ENCODE data around the gene DOC2B. TPM values are rescaled to one million over a fixed set of nuclear protein-coding genes. Genes with fewer than 3 reads are reported as not detected.

The DOC2B gene
- total RNA-seq, 1 experiment from 2014 or later, result not detected

DNA sequence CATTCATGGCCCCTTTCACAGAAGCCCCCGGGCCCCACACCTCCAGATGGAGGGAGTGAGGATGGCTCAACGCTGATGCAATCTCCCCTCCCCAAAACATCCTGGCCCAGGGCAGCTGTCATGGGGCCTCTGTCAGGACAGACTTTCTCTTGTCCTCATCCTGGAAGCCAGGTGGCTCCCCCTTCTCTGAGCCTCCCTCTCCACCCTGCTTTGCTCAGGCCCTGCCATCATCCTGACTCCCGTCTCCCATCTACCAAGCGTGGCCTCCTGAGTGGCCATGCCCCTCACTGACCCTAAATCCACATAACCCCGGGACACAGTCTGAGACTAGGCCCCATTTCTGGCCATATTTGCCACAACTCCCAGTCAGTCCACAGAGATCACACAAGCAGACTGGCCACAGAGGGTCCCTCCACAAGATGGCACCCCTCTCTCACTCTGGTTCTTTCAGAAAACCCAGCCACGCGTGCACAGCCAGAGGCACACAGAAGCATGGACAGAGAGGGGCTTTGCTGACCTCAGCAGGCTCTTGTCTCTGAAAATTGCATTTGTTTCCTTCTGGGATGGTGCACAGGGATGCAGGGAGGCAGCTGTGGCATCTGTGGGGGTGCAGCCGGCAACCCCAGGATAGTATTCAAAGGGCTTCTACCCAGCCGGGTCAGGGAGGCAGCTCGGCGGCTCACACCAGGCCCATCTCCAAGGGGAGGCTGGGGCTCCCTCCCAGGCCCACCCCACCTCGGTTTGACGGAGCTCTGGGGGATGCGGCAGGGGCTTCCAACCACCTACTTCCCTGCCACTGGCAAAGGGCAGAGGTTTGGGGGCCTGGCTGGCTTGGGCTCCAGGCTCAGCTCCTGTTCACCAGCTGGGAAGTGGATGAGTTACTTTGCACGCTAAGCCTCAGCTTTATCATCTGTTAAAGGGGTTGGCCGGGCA, 16.9 kb downstream of the DOC2B start:
- H3K4me3 ChIP-seq (ENCODE audit: low read depth, low read length), result no peak overlapping the region
- TF ChIP-seq, protein P1, sequence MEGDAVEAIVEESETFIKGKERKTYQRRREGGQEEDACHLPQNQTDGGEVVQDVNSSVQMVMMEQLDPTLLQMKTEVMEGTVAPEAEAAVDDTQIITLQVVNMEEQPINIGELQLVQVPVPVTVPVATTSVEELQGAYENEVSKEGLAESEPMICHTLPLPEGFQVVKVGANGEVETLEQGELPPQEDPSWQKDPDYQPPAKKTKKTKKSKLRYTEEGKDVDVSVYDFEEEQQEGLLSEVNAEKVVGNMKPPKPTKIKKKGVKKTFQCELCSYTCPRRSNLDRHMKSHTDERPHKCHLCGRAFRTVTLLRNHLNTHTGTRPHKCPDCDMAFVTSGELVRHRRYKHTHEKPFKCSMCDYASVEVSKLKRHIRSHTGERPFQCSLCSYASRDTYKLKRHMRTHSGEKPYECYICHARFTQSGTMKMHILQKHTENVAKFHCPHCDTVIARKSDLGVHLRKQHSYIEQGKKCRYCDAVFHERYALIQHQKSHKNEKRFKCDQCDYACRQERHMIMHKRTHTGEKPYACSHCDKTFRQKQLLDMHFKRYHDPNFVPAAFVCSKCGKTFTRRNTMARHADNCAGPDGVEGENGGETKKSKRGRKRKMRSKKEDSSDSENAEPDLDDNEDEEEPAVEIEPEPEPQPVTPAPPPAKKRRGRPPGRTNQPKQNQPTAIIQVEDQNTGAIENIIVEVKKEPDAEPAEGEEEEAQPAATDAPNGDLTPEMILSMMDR (IDR thresholded peaks at IDR 0.05; ENCODE audit: insufficient read depth in 1 of 2, low read depth in 1 of 2, low read length in 1 of 2, severe bottlenecking in 1 of 2, unreplicated experiment in 1 of 2), result peak; percentile 32 to 67
- CTCF ChIA-PET, result interaction anchor here (0.5 kb wide), 1 partner anchor 783 kb away, joined by 7 read pairs; no protein-coding TSS in a partner anchor
- intact Hi-C loops (cut with micrococcal nuclease; ENCODE audit: unreplicated experiment), result no loop called here
- POLR2A ChIA-PET, result no interaction called here
- no peaks in the 10 kb centered on the region for H3K27me3 ChIP-seq (replicated peaks; ENCODE audit: control insufficient read depth, insufficient read depth, low read length)
- H3K36me3 ChIP-seq (ENCODE audit: control insufficient read depth, insufficient read depth, low read length), result no peaks in the 10 kb centered on the region
- Mint-ChIP-seq H3K4me3 (ENCODE audit: unreplicated experiment) (no peak overlapping the region), H3K36me3 (ENCODE audit: insufficient read depth, unreplicated experiment) (no peaks in the 10 kb centered on the region), H3K27me3 (ENCODE audit: insufficient read depth, unreplicated experiment) (peaks cover 9% of the 10 kb centered on the region), H3K9me3 (ENCODE audit: unreplicated experiment) (no peaks in the 10 kb centered on the region), H3K4me1 (ENCODE audit: low read depth, unreplicated experiment) (no peaks in the 10 kb centered on the region), H3K27ac (ENCODE audit: unreplicated experiment) (peak overlapping the region; percentile 10)
- peak; percentile 58 to 65 for DNase-seq
- no peaks in the 10 kb centered on the region for H3K9me3 ChIP-seq
- BruUV-seq (replicated peaks), result no TSS peak
- no peaks in the 10 kb centered on the region for H3K4me1 ChIP-seq

DNA sequence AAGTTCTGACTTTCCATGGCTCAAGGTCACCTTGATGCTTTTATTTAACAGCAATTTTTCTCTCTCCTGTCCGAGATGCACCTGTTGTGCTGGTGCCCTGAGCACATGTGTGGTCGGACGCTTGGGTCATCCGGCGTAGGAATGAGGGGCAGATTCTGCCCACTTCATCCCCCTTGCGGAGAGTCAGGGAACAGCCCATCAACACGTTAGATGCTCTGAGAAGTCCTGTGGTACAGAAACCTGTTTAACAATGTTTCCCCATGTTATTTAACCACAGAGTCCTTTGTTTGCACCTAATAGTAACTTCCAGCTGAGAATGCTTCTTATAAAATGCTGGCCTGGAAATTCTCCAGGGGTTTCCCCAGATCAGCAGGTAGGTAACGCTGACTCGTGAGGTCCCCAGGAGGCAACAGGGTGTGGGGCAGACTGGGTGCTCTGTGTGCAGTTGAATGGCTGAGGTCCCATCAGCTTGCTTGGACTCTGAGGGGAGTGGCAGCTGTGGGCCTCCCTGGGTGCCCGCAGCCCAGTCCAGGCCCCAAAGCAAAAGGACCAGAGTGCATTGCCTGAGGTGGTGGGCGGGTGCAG, 17.8 kb downstream of the DOC2B start:
- H3K9me3 ChIP-seq, result no peaks in the 10 kb centered on the region
- peaks cover 9% of the 10 kb centered on the region for H3K27me3 Mint-ChIP-seq (ENCODE audit: insufficient read depth, unreplicated experiment)
- POLR2A ChIA-PET, result no interaction called here
- CTCF ChIA-PET, result no interaction called here
- no peak overlapping the region for H3K4me3 ChIP-seq (ENCODE audit: low read depth, low read length)
- no peak overlapping the region for H3K27ac Mint-ChIP-seq (ENCODE audit: unreplicated experiment)
- no peaks in the 10 kb centered on the region for H3K9me3 Mint-ChIP-seq (ENCODE audit: unreplicated experiment)
- H3K4me3 Mint-ChIP-seq (ENCODE audit: unreplicated experiment), result no peak overlapping the region
- TF ChIP-seq, protein P1 (IDR thresholded peaks at IDR 0.05; ENCODE audit: insufficient read depth in 1 of 2, low read depth in 1 of 2, low read length in 1 of 2, severe bottlenecking in 1 of 2, unreplicated experiment in 1 of 2), result peak in 1 of 2 experiments; percentile 13
- DNase-seq, result no peak
- intact Hi-C loops (cut with micrococcal nuclease; ENCODE audit: unreplicated experiment), result no loop called here
- H3K36me3 ChIP-seq (ENCODE audit: control insufficient read depth, insufficient read depth, low read length), result no peaks in the 10 kb centered on the region
- no peaks in the 10 kb centered on the region for H3K36me3 Mint-ChIP-seq (ENCODE audit: insufficient read depth, unreplicated experiment)
- H3K4me1 ChIP-seq, result no peaks in the 10 kb centered on the region
- BruUV-seq (replicated peaks), result no TSS peak
- H3K27me3 ChIP-seq (replicated peaks; ENCODE audit: control insufficient read depth, insufficient read depth, low read length), result no peaks in the 10 kb centered on the region
- H3K4me1 Mint-ChIP-seq (ENCODE audit: low read depth, unreplicated experiment), result no peaks in the 10 kb centered on the region

DNA sequence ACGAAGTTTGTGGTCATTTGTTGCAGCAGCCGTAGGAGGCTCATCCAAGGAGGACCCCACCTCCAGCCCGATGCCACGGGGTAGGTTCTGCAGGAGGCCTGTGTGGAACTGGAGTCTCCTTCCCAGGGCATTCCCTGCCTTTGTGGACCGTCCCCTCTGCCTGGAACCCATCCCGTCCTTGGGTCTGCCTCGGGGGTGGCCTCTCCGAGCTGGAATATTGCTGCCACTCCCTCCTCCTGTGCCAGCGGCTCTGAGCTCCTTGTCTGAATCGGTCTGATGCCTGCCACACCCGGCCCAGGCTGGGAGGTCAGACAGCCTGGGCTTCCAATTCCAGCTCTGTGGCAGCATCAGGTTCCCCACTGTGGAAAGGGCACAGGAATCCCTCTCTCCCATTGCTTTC, 18.8 kb downstream of the DOC2B start:
- intact Hi-C loops (cut with micrococcal nuclease; ENCODE audit: unreplicated experiment), result no loop called here
- DNase-seq, result no peak
- no peaks in the 10 kb centered on the region for H3K36me3 ChIP-seq (ENCODE audit: control insufficient read depth, insufficient read depth, low read length)
- no peaks in the 10 kb centered on the region for H3K4me1 Mint-ChIP-seq (ENCODE audit: low read depth, unreplicated experiment)
- POLR2A ChIA-PET, result no interaction called here
- H3K27me3 Mint-ChIP-seq (ENCODE audit: insufficient read depth, unreplicated experiment), result peaks cover 13% of the 10 kb centered on the region
- no peak overlapping the region for H3K4me3 ChIP-seq (ENCODE audit: low read depth, low read length)
- no peaks in the 10 kb centered on the region for H3K4me1 ChIP-seq
- TF ChIP-seq, protein P1 (IDR thresholded peaks at IDR 0.05; ENCODE audit: insufficient read depth in 1 of 2, low read depth in 1 of 2, low read length in 1 of 2, severe bottlenecking in 1 of 2, unreplicated experiment in 1 of 2), result no peak
- no peaks in the 10 kb centered on the region for H3K36me3 Mint-ChIP-seq (ENCODE audit: insufficient read depth, unreplicated experiment)
- H3K27me3 ChIP-seq (replicated peaks; ENCODE audit: control insufficient read depth, insufficient read depth, low read length), result no peaks in the 10 kb centered on the region
- no peak overlapping the region for H3K27ac Mint-ChIP-seq (ENCODE audit: unreplicated experiment)
- no peaks in the 10 kb centered on the region for H3K9me3 Mint-ChIP-seq (ENCODE audit: unreplicated experiment)
- no peak overlapping the region for H3K4me3 Mint-ChIP-seq (ENCODE audit: unreplicated experiment)
- CTCF ChIA-PET, result interaction anchor here (0.8 kb wide), 1 partner anchor 403 kb away, joined by 3 read pairs; no protein-coding TSS in a partner anchor
- no peaks in the 10 kb centered on the region for H3K9me3 ChIP-seq
- BruUV-seq (replicated peaks), result no TSS peak

Measured in Caco-2 (cell line).